ENCODE measurements around the gene RANBP3.
"Not testable (repeated sequence)": the region's sequence is repeated elsewhere in the genome, so short reads cannot be mapped to it uniquely, and the experiment has no call there.

RANBP3 gene

GRCh38 chr19:5988517-5989387 is 10.8 kb upstream of the RANBP3 start:
- DNase-seq (ENCODE audit: low read depth in 3 of 3), result no peak

GRCh38 chr19:5987077-5987818 is 9.3 kb upstream of the RANBP3 start:
- peak; percentile 56 to 65 (median 56) for DNase-seq (ENCODE audit: low read depth in 3 of 3)

GRCh38 chr19:5985837-5986236 is 7.9 kb upstream of the RANBP3 start:
- DNase-seq (ENCODE audit: low read depth in 3 of 3), result not testable (repeated sequence)

- no peak for DNase-seq (ENCODE audit: low read depth in 3 of 3)
These were observed 7.3 kb upstream of the RANBP3 start for GRCh38 chr19:5985098-5985783.

- DNase-seq (ENCODE audit: low read depth in 3 of 3), result no peak
These were observed 6.7 kb upstream of the RANBP3 start for GRCh38 chr19:5984600-5984999.

GRCh38 chr19:5983367-5983955 is 5.5 kb upstream of the RANBP3 start:
- DNase-seq (ENCODE audit: low read depth in 3 of 3), result no peak

GRCh38 chr19:5978606-5979552 is 939 bp upstream of the RANBP3 start:
- no peak for DNase-seq (ENCODE audit: low read depth in 3 of 3)

GRCh38 chr19:5977222-5977784 is 637 bp downstream of the RANBP3 start:
- DNase-seq (ENCODE audit: low read depth in 3 of 3), result no peak

- DNase-seq (ENCODE audit: low read depth in 3 of 3), result no peak
These were observed 1.2 kb downstream of the RANBP3 start for GRCh38 chr19:5976768-5977167.

- no peak for DNase-seq (ENCODE audit: low read depth in 3 of 3)
These were observed 2.6 kb downstream of the RANBP3 start for GRCh38 chr19:5975388-5975728.

GRCh38 chr19:5974721-5975387 is 3.1 kb downstream of the RANBP3 start:
- DNase-seq (ENCODE audit: low read depth in 3 of 3), result peak in 1 of 3 donors; percentile 34

- DNase-seq (ENCODE audit: low read depth in 3 of 3), result no peak
These were observed 3.9 kb downstream of the RANBP3 start for GRCh38 chr19:5973867-5974635.

- no peak for DNase-seq (ENCODE audit: low read depth in 3 of 3)
These were observed 4.6 kb downstream of the RANBP3 start for GRCh38 chr19:5973376-5973775.

GRCh38 chr19:5972355-5972731 is 5.6 kb downstream of the RANBP3 start:
- DNase-seq (ENCODE audit: low read depth in 3 of 3), result no peak

GRCh38 chr19:5971714-5972354 is 6.1 kb downstream of the RANBP3 start:
- no peak for DNase-seq (ENCODE audit: low read depth in 3 of 3)

GRCh38 chr19:5969476-5969875 is 8.5 kb downstream of the RANBP3 start:
- DNase-seq (ENCODE audit: low read depth in 3 of 3), result no peak

- DNase-seq (ENCODE audit: low read depth in 3 of 3), result no peak
These were observed 9.2 kb downstream of the RANBP3 start for GRCh38 chr19:5968431-5969373.

- DNase-seq (ENCODE audit: low read depth in 3 of 3), result peak in 2 of 3 donors; percentile 38 to 43
These were observed 9.9 kb downstream of the RANBP3 start for GRCh38 chr19:5967994-5968430.

Measured in stimulated activated CD4-positive, alpha-beta T cell treated with anti-CD3 and anti-CD28 coated beads, TNF-alpha, amount 100 ng/mL, for 48 hours (primary cell).